BLaER1 treated with 17β-estradiol and CSF1 and Interleukin-3, amounts not matched to agents 10 nM and 100 nM (cell line): ENCODE results near the gene CIB1.

Experiments used
- H3K27ac ChIP-seq, 11 experiments: shearing (Covaris generic); formaldehyde crosslinking; 2 replicates each; pipeline ENCODE4 v1.8.1; 2022
- H3K27me3 ChIP-seq, 11 experiments: shearing (Covaris generic); formaldehyde crosslinking; 2 replicates each; pipeline ENCODE4 v1.8.1; 2022
- H3K36me3 ChIP-seq, 11 experiments: shearing (Covaris generic); formaldehyde crosslinking; 2 replicates each; pipeline ENCODE4 v1.8.1; 2022
- H3K4me1 ChIP-seq, 10 experiments: shearing (Covaris generic); formaldehyde crosslinking; 2 replicates each; pipeline ENCODE4 v1.8.1; 2022
- H3K4me2 ChIP-seq, 11 experiments: shearing (Covaris generic); formaldehyde crosslinking; 2 replicates each; pipeline ENCODE4 v1.8.1; 2022
- H3K4me3 ChIP-seq, 10 experiments: shearing (Covaris generic); formaldehyde crosslinking; 2 replicates each; pipeline ENCODE4 v1.8.1; 2022
- H3K9ac ChIP-seq, 11 experiments: shearing (Covaris generic); formaldehyde crosslinking; 2 replicates each; pipeline ENCODE4 v1.8.1; 2022
- H3K9me3 ChIP-seq, 11 experiments: shearing (Covaris generic); formaldehyde crosslinking; replicated peaks in 1 of 11; 2 replicates each; pipeline ENCODE4 v1.8.1; 2022
- H4K20me1 ChIP-seq, 11 experiments: shearing (Covaris generic); formaldehyde crosslinking; 2 replicates each; pipeline ENCODE4 v1.8.1; 2022
- Cebpa-rat ChIP-seq, 11 experiments: shearing (Covaris generic); IDR thresholded peaks; 2 replicates each; pipeline ENCODE4 v1.8.1; 2022

Gene CIB1

DNA sequence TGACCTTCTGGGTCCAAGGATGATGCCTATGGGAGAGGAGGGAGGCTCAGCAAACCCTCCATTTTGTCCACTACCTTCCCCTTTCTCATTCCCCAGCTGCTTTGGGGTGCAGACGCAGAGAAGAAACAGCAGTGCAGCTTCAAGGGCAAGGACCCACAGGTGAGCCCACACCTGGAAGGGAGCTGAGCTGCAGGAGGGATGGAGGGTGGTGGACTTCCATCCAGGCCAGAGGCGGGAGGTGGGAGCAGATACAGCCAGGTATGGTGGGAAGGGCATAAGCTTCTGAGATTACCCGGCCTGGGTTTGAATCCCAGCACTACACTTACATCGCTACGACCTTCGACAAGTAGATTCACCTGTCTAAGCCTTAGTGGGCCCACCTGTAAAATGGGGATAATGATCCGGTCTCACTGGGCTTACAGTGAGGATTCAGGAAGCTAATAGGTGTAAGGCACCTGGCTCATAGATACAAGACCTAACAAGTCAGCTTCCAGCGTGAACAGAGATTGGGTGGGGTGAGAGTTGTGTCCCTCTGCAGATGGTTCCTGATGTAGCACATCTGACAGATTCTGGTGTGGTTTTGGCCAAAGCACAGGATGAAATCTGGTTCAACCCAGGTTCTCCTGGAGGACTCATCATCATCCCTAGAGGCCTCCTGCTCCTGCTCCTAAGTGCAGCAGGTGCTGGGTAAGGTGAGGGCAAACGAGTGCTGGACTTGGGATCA lies 15.9 kb downstream of the CIB1 start:
- Histone ChIP-seq H4K20me1 (peaks cover 7 to 76% (median 19%) of the 10 kb centered on the region in 11 experiments; a peak in 16 of 22 replicates), H3K4me2 (no peak overlapping the region), H3K9me3 (no peaks in the 10 kb centered on the region), H3K36me3 (peaks cover 5 to 87% (median 33%) of the 10 kb centered on the region in 11 experiments; a peak in 19 of 22 replicates), H3K9ac (peak overlapping the region in 1 of 11 experiments; percentile 7; a peak in 1 of 22 replicates), H3K4me3 (no peak overlapping the region), H3K4me1 (peaks cover 30 to 63% (median 56%) of the 10 kb centered on the region in 10 experiments), H3K27ac (no peak overlapping the region), H3K27me3 (no peaks in the 10 kb centered on the region)
- no peak for TF ChIP-seq Cebpa-rat (IDR thresholded peaks at IDR 0.05)

DNA sequence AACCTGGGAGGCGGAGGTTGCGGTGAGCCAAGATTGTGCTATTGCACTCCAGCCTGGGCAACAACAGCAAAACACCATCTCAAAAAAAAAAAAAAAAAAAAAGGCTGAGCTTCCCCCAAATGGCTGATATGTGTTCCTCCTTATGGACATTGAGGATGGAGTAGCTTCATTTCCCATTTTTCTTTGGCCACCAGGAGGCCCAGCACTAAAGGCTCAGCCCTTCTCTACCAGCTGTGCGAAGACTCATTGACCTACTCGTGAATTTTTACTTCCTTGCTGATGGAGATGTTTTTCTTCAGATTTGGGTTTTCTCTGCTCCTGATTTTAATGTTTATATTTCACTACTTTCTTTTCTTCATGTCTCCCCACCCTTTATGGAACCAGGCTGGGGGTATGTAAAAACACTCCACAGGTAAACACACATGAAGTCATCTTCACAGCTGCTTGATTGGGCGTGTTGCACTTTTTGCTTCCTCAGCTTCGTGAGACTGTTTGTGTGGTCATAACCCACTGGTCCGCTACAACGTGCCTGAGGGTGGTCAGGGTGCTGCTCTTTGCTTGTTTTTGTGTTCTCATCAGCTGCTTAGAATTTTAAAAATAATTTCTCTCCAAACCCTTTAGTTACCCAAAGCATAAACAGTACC lies 19.1 kb downstream of the CIB1 start:
- no peak for TF ChIP-seq Cebpa-rat (IDR thresholded peaks at IDR 0.05)
- H3K4me2 ChIP-seq, result peak overlapping the region in 6 of 11 experiments; percentile 42 to 94 (median 89); a peak in 6 of 22 replicates
- H3K4me1 ChIP-seq, result peaks cover 58 to 67% (median 64%) of the 10 kb centered on the region in 10 experiments
- H4K20me1 ChIP-seq, result peaks cover 6 to 93% (median 39%) of the 10 kb centered on the region in 11 experiments; a peak in 16 of 22 replicates
- H3K4me3 ChIP-seq, result no peak overlapping the region
- H3K9me3 ChIP-seq, result no peaks in the 10 kb centered on the region
- H3K36me3 ChIP-seq, result peaks cover 0 to 76% (median 30%) of the 10 kb centered on the region in 11 experiments; a peak in 19 of 22 replicates
- H3K9ac ChIP-seq, result no peak overlapping the region
- H3K27me3 ChIP-seq, result no peaks in the 10 kb centered on the region
- no peak overlapping the region for H3K27ac ChIP-seq

DNA sequence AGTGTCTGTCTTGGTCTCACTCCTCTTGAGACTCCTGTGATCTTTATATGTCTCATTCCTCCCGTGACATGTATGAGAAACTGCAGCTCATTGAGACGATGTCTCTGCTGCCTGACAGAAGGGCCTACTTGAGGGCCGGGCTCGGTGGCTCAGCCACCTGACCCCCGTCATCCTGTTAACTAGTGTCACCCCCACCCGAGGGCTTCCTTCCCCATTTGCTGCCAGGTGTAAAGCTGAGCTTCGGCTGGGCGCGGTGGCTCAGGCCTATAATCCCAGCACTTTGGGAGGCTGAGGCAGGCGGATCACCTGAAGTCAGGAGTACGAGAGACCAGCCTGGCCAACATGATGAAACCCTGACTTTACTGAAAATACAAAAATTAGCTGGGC lies 19.9 kb downstream of the CIB1 start:
- Histone ChIP-seq H3K4me3 (no peak overlapping the region), H3K27ac (peak overlapping the region in 3 of 11 experiments; percentile 3 to 21 (median 7); a peak in 1 of 22 replicates), H4K20me1 (peaks cover 6 to 92% (median 42%) of the 10 kb centered on the region in 11 experiments; a peak in 16 of 22 replicates), H3K9me3 (no peaks in the 10 kb centered on the region), H3K36me3 (peaks cover 0 to 76% (median 36%) of the 10 kb centered on the region in 11 experiments; a peak in 19 of 22 replicates), H3K27me3 (no peaks in the 10 kb centered on the region), H3K4me2 (peak overlapping the region; percentile 38 to 94 (median 83)), H3K4me1 (peaks cover 57 to 65% (median 64%) of the 10 kb centered on the region in 10 experiments), H3K9ac (peak overlapping the region in 4 of 11 experiments; percentile 3 to 26 (median 9); a peak in 1 of 22 replicates)
- TF ChIP-seq Cebpa-rat (IDR thresholded peaks at IDR 0.05), result no peak

DNA sequence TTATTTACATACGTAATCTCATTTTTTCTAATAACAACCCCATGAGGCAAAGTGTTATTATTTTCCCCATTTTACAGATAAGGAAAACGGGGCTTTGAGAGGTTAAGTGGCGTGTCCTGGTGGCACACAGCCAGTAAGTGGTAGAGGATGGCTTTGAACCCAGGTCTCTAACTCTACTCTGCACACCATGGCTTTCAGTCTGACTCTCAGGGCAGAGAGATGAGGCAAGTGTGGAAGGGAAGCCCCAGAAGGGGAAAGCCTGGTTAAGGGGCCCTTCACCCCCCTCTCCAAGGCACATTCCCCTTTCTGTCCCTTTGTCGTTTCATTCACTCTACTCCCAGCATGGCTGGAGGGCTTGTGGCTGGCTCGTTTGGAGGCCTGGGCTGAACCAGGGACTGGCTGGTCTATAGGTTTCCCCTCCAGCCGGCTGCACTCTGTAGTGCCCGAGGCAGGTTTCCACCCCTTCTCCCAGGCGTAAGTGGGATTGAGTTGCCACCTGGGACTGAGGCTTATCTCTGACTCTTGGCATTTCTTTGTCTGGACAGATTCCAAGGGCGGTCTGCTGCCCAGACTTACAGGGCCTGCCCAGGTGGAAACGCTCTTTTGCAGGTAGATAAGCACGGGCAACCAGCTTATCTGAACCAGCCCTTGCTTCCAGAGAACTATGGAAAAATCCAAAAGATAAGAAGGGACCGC lies 20.5 kb downstream of the CIB1 start:
- H3K4me2 ChIP-seq, result peak overlapping the region; percentile 38 to 94 (median 83)
- TF ChIP-seq Cebpa-rat (IDR thresholded peaks at IDR 0.05), result no peak
- H4K20me1 ChIP-seq, result peaks cover 6 to 92% (median 45%) of the 10 kb centered on the region in 11 experiments; a peak in 16 of 22 replicates
- H3K27me3 ChIP-seq, result no peaks in the 10 kb centered on the region
- H3K4me3 ChIP-seq, result no peak overlapping the region
- H3K36me3 ChIP-seq, result peaks cover 0 to 75% (median 38%) of the 10 kb centered on the region in 11 experiments; a peak in 19 of 22 replicates
- peak overlapping the region in 5 of 11 experiments; percentile 3 to 22 (median 15); a peak in 3 of 22 replicates for H3K27ac ChIP-seq
- H3K4me1 ChIP-seq, result peaks cover 57 to 70% (median 62%) of the 10 kb centered on the region in 10 experiments
- peak overlapping the region in 5 of 11 experiments; percentile 3 to 26 (median 14); a peak in 3 of 22 replicates for H3K9ac ChIP-seq
- H3K9me3 ChIP-seq, result no peaks in the 10 kb centered on the region

DNA sequence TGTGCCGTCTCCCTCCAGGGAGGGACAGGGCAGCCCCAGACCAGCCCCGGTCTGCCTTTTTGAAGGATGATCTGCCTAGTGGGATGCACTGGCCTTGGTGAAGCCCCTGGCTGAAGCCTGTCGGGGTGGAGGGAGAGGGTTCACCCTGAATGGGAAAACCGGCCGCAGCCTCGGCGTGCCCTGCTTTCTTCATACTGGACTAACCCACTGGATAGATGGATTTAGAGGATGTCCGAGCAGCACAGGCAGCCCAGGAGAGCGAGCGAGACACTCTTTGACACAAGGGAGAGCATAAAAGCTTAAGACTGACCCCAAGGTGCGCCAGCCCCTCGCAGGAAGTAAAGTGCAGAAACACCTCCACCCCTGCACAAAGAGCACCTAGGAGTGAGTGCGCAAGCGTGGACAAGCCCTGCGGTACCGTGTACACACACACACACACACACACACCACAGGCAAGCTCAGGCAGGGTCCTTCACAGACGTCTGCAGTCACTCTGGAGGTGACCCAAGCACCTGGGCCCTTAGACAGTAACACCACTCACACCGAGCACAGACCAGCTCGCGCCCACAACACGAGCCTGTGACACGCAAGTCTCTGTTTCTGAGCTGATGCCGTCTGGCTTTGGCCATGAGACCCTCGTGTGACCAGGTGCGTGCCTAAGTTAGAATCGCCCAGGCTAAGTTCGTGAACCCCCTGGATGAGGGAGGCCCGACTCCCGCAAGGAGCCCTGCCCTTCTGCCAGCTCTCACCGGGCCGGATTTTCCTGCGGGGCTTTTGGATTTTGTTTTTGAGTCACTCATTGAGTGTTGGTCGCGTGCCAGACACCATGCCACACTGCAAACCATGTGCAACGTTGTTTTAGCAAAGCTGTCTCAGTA lies 21.3 kb downstream of the CIB1 start:
- H3K9ac ChIP-seq, result peak overlapping the region in 2 of 11 experiments; percentile 14 to 21; a peak in 2 of 22 replicates
- no peak for TF ChIP-seq Cebpa-rat (IDR thresholded peaks at IDR 0.05)

DNA sequence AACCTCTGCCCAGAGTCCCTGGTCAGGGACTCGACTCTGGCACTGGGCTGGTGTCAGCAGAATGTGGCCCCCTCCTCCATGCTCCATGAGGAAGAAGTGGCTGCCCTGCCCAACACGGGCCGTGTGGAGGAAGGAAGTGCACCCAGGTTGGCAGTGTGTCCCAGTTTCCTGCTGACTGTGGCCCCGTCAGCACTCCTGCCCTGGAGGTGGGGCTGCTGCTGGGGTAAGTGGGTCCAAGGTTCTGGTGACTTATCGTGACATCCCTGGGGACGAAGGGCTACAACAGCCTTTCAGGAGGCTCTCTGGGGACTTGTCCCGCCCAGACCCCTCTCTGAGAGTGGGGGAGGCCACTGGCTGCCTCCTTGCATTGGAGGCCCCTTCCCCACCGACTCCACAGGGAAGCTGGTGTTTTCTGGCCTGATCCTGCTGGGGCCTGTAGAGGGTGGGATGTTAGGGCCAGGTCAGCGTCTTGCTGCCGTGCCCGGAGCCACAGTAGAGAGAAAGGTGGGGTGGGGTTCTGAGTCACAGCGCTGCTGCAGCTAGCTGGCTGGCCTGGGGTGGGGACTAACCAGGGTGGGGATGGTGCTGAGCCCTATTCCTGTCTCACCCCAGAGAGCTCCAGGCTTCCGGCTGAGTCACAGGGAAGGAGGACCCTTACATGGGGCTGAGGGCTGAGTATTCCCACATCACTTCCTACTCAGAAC lies 22.1 kb downstream of the CIB1 start:
- peak overlapping the region in 10 of 11 experiments; percentile 0 to 50 (median 34); a peak in 12 of 22 replicates for H3K9ac ChIP-seq
- H3K4me1 ChIP-seq, result peaks cover 61 to 76% (median 64%) of the 10 kb centered on the region in 10 experiments
- peaks cover 6 to 92% (median 45%) of the 10 kb centered on the region in 11 experiments; a peak in 15 of 22 replicates for H4K20me1 ChIP-seq
- peak overlapping the region in 10 of 11 experiments; percentile 29 to 61 (median 52); a peak in 18 of 22 replicates for H3K27ac ChIP-seq
- H3K4me3 ChIP-seq, result peak overlapping the region in 1 of 10 experiments; percentile 28; a peak in 3 of 20 replicates
- peaks cover 10 to 75% (median 36%) of the 10 kb centered on the region in 11 experiments; a peak in 18 of 22 replicates for H3K36me3 ChIP-seq
- H3K4me2 ChIP-seq, result peak overlapping the region; percentile 72 to 94 (median 88)
- H3K27me3 ChIP-seq, result no peaks in the 10 kb centered on the region
- H3K9me3 ChIP-seq, result no peaks in the 10 kb centered on the region
- TF ChIP-seq Cebpa-rat (IDR thresholded peaks at IDR 0.05), result no peak

More for the DNA sequence above, 21.3 kb downstream of the CIB1 start:
- Histone ChIP-seq H3K36me3 (peaks cover 3 to 75% (median 36%) of the 10 kb centered on the region in 11 experiments; a peak in 19 of 22 replicates), H3K4me1 (peaks cover 57 to 76% (median 62%) of the 10 kb centered on the region in 10 experiments), H3K27ac (peak overlapping the region in 5 of 11 experiments; percentile 18 to 61 (median 50); a peak in 5 of 22 replicates), H3K27me3 (no peaks in the 10 kb centered on the region), H3K4me2 (peak overlapping the region; percentile 56 to 94 (median 88)), H3K9me3 (no peaks in the 10 kb centered on the region), H3K4me3 (no peak overlapping the region), H4K20me1 (peaks cover 6 to 92% (median 45%) of the 10 kb centered on the region in 11 experiments; a peak in 16 of 22 replicates)

DNA sequence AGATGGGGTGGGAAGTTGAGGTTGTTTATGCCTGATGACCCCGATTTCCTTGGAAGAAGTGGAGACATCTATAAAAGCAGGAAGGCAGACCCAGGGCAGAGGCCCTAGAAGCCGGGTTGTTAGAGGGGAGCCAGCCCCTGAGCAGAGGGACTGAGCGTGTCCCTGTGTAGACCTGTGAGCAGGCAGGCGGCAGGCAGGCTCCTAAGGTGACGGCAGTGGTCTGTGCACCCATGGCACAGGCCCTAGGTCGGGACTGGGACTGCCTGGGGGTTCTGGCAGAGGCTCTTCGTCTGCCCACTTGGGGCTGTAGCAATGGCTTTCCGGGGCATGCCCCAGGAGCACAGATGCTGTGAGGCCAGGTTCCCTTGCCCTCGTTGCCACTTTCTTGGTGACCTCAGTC lies 22.7 kb downstream of the CIB1 start:
- Histone ChIP-seq H3K27ac (peak overlapping the region in 9 of 11 experiments; percentile 30 to 61 (median 54); a peak in 17 of 22 replicates), H3K4me1 (peaks cover 67 to 81% (median 70%) of the 10 kb centered on the region in 10 experiments), H3K4me2 (peak overlapping the region; percentile 72 to 94 (median 88))

More for the DNA sequence above, 22.7 kb downstream of the CIB1 start:
- Histone ChIP-seq H3K9me3 (no peaks in the 10 kb centered on the region), H3K9ac (peak overlapping the region in 10 of 11 experiments; percentile 0 to 48 (median 24); a peak in 12 of 22 replicates), H3K36me3 (peaks cover 10 to 75% (median 40%) of the 10 kb centered on the region in 11 experiments; a peak in 20 of 22 replicates), H4K20me1 (peaks cover 6 to 92% (median 49%) of the 10 kb centered on the region in 11 experiments; a peak in 16 of 22 replicates), H3K27me3 (no peaks in the 10 kb centered on the region), H3K4me3 (peak overlapping the region in 1 of 10 experiments; percentile 28; a peak in 3 of 20 replicates)
- TF ChIP-seq Cebpa-rat (IDR thresholded peaks at IDR 0.05), result no peak
